Anterior cingulate cortex (tissue), 58 donors: ENCODE measurements around the gene ZFYVE1.
"Not testable (repeated sequence)": the region's sequence is repeated elsewhere in the genome, so short reads cannot be mapped to it uniquely, and the experiment has no call there.

Source experiments
- DNase-seq, 58 donors: peaks; one replicate each; lab custom pipeline; 2025; lab: John Stamatoyannopoulos, UW

Gene ZFYVE1

GRCh38 chr14:73026845-73027542, at the start of gene ZFYVE1:
TSS of gene ZFYVE1 (minus strand) at chr14:73027106. CDS start at chr14:73024508, 2,598 bp downstream.
- DNase-seq = peak; percentile 74 to 99 (median 98)

- DNase-seq = no peak
Observed at GRCh38 chr14:73069585-73069984, 42.7 kb upstream of the ZFYVE1 start.

- DNase-seq = peak in 17 of 58 donors; percentile 5 to 74 (median 49)
Observed at GRCh38 chr14:73058922-73059673, 32.2 kb upstream of the ZFYVE1 start.

- DNase-seq = peak; percentile 67 to 98 (median 94)
Observed at GRCh38 chr14:73058224-73058921, 31.5 kb upstream of the ZFYVE1 start, which contains the start of gene RBM25. TSS of gene RBM25 (plus strand) at chr14:73058534. CDS start at chr14:73071642, 13,108 bp downstream.

- no peak for DNase-seq
Observed at GRCh38 chr14:73057944-73058223, 31.0 kb upstream of the ZFYVE1 start.

- DNase-seq = no peak
Observed at GRCh38 chr14:73055251-73055650, 28.3 kb upstream of the ZFYVE1 start.

GRCh38 chr14:73049428-73049827, 22.5 kb upstream of the ZFYVE1 start:
- DNase-seq = no peak

GRCh38 chr14:73047808-73048207, 20.9 kb upstream of the ZFYVE1 start:
- DNase-seq = no peak

- DNase-seq = not testable (repeated sequence)
Observed at GRCh38 chr14:73036706-73037450, 10.0 kb upstream of the ZFYVE1 start.

- no peak for DNase-seq
Observed at GRCh38 chr14:73027984-73028383, 1.1 kb upstream of the ZFYVE1 start.

- DNase-seq = no peak
Observed at GRCh38 chr14:73027546-73027945, 640 bp upstream of the ZFYVE1 start.

- DNase-seq = peak in 3 of 58 donors; percentile 21 to 53 (median 36)
Observed at GRCh38 chr14:73026243-73026844, 562 bp downstream of the ZFYVE1 start.

- DNase-seq = no peak
Observed at GRCh38 chr14:73025544-73025943, 1.4 kb downstream of the ZFYVE1 start.

- no peak for DNase-seq
Observed at GRCh38 chr14:73022051-73022450, 4.9 kb downstream of the ZFYVE1 start.

- DNase-seq = not testable (repeated sequence)
Observed at GRCh38 chr14:73016011-73016410, 10.9 kb downstream of the ZFYVE1 start.

- DNase-seq = not testable (repeated sequence)
Observed at GRCh38 chr14:73015552-73015951, 11.4 kb downstream of the ZFYVE1 start.

GRCh38 chr14:73014105-73014504, 12.8 kb downstream of the ZFYVE1 start:
- peak in 1 of 58 donors; percentile 0 for DNase-seq

GRCh38 chr14:73011189-73011588, 15.7 kb downstream of the ZFYVE1 start:
- DNase-seq = not testable (repeated sequence)

GRCh38 chr14:73008501-73008900, 18.4 kb downstream of the ZFYVE1 start:
- DNase-seq = no peak

GRCh38 chr14:73007835-73008234, 19.1 kb downstream of the ZFYVE1 start:
- DNase-seq = no peak
